H1 (cell line): ENCODE results near the gene SPSB2. TPM values are rescaled to one million over a fixed set of nuclear protein-coding genes. Genes with fewer than 3 reads are reported as not detected.
A peak's percentile ranks its signal among the peaks of the same experiment; 100 is the strongest.

Experiments used
- CTCF ChIA-PET: fragments of 300-600 bp; sonication (Branson Sonifier 250); formaldehyde crosslinking; loops from one replicate; lab custom pipeline; 2021; ENCODE audit not compliant: partially characterized antibody; lab: Charles Lee
- POLR2A ChIA-PET: fragments of 300-600 bp; sonication (Branson Sonifier 250); formaldehyde crosslinking; loops from one replicate; lab custom pipeline; 2021; ENCODE audit warnings: inconsistent platforms; ENCODE audit not compliant: partially characterized antibody; lab: Charles Lee
- DNase-seq, 2 experiments: peaks; one replicate each; pipeline versions ENCODE4 v3.0.0 to v3.0.0-alpha.2; 2010 to 2022; ENCODE audit warnings: low spot score in 2 of 2, low read depth in 1 of 2, mixed read lengths in 1 of 2
- FAIRE-seq: peaks from 2 replicates; lab custom pipeline; 2011; peaks lifted over from hg19 to GRCh38; lab: Jason Lieb, UNC
- H2AFZ ChIP-seq: 2 replicates; pipeline ENCODE4 v1.8.1; 2012; ENCODE audit warnings: low read length, inconsistent platforms
- H2AK5ac ChIP-seq: 2 replicates; pipeline ENCODE4 v1.6.1; 2013; ENCODE audit warnings: low read depth, low read length
- H2BK120ac ChIP-seq: replicated peaks from 2 replicates; pipeline ENCODE3; 2013; ENCODE audit warnings: low read depth, low read length, inconsistent platforms
- H2BK12ac ChIP-seq: 2 replicates; pipeline ENCODE4 v1.6.1; 2013; ENCODE audit warnings: low read depth, low read length
- H2BK15ac ChIP-seq: 2 replicates; pipeline ENCODE4 v1.6.1; 2013; ENCODE audit warnings: low read length
- H2BK20ac ChIP-seq: 2 replicates; pipeline ENCODE4 v1.6.1; 2013; ENCODE audit warnings: low read length
- H2BK5ac ChIP-seq: 2 replicates; pipeline ENCODE4 v1.6.1; 2013; ENCODE audit warnings: low read depth, low read length
- H3K14ac ChIP-seq: 2 replicates; pipeline ENCODE4 v1.6.1; 2013; ENCODE audit warnings: inconsistent platforms; ENCODE audit not compliant: insufficient read length
- H3K18ac ChIP-seq: 2 replicates; pipeline ENCODE4 v1.6.1; 2013; ENCODE audit warnings: low read length; ENCODE audit errors: extremely low read depth
- H3K23ac ChIP-seq: 2 replicates; pipeline ENCODE4 v1.6.1; 2013; ENCODE audit warnings: inconsistent platforms; ENCODE audit not compliant: insufficient read length
- H3K23me2 ChIP-seq: 2 replicates; pipeline ENCODE4 v1.6.1; 2013; ENCODE audit warnings: low read depth, low read length
- H3K27ac ChIP-seq: 2 replicates; pipeline ENCODE4 v1.6.1; 2011; ENCODE audit warnings: low read depth, low read length, inconsistent platforms
- H3K27me3 ChIP-seq, 4 experiments: replicated peaks in 1 of 4; 1 replicate in 1 of 4; 2 replicates in 3 of 4; pipeline versions ENCODE4 v1.6.1 to v1.8.1; 2011 to 2013; ENCODE audit warnings: low read length in 3 of 4, mild to moderate bottlenecking in 3 of 4, inconsistent platforms in 2 of 4, mixed read lengths in 2 of 4, moderate library complexity in 1 of 4; ENCODE audit not compliant: control insufficient read depth in 3 of 4, insufficient read depth in 3 of 4; ENCODE audit errors: extremely low read depth in 1 of 4
- H3K36me3 ChIP-seq, 4 experiments: 2 replicates each; pipeline versions ENCODE4 v1.6.1 to v1.8.1; 2011 to 2013; ENCODE audit warnings: mild to moderate bottlenecking in 4 of 4, low read length in 3 of 4, moderate library complexity in 2 of 4, control low read depth in 1 of 4, inconsistent platforms in 1 of 4; ENCODE audit not compliant: insufficient read depth in 4 of 4, control insufficient read depth in 2 of 4
- H3K4ac ChIP-seq: replicated peaks from 2 replicates; pipeline ENCODE3; 2013; ENCODE audit warnings: low read length, low read depth, mixed read lengths, inconsistent platforms; ENCODE audit not compliant: insufficient read length
- H3K4me1 ChIP-seq, 4 experiments: replicated peaks in 1 of 4; 1 replicate in 1 of 4; 2 replicates in 3 of 4; pipeline versions ENCODE4 v1.6.1 to v1.8.1; 2011 to 2013; ENCODE audit warnings: low read length in 3 of 4, inconsistent platforms in 2 of 4, mixed read lengths in 1 of 4; ENCODE audit not compliant: insufficient read depth in 4 of 4, control insufficient read depth in 3 of 4
- H3K4me2 ChIP-seq, 2 experiments: 2 replicates each; pipeline versions ENCODE4 v1.6.1 to v1.8.1; 2011 to 2013; ENCODE audit warnings: low read depth in 2 of 2, low read length in 2 of 2, control low read depth in 1 of 2, inconsistent platforms in 1 of 2, mild to moderate bottlenecking in 1 of 2; ENCODE audit not compliant: insufficient read depth in 1 of 2
- H3K4me3 ChIP-seq, 4 experiments: fragments of 200-600, 300-600 bp in 1 of 4; sonication (generic), shearing (Covaris generic), sonication (Bioruptor Twin) in 1 of 4; 2 replicates each; pipeline versions ENCODE4 v1.5.1 to v1.8.1; 2011 to 2016; ENCODE audit warnings: low read length in 4 of 4, low read depth in 3 of 4, control low read depth in 2 of 4, inconsistent platforms in 2 of 4, mild to moderate bottlenecking in 2 of 4, mixed read lengths in 1 of 4, moderate library complexity in 1 of 4; ENCODE audit not compliant: insufficient read depth in 2 of 4; ENCODE audit errors: extremely low read depth in 1 of 4
- H3K56ac ChIP-seq: replicated peaks from 2 replicates; pipeline ENCODE3; 2013; ENCODE audit warnings: low read depth, mild to moderate bottlenecking, mixed read lengths, low read length, inconsistent platforms; ENCODE audit not compliant: insufficient read length
- H3K79me1 ChIP-seq: 2 replicates; pipeline ENCODE4 v1.6.1; 2013; ENCODE audit warnings: low read depth, low read length, control low read depth
- H3K79me2 ChIP-seq, 2 experiments: 2 replicates each; pipeline versions ENCODE4 v1.6.1 to v1.8.1; 2012 to 2013; ENCODE audit warnings: low read length in 2 of 2, mild to moderate bottlenecking in 2 of 2, inconsistent platforms in 1 of 2; ENCODE audit not compliant: insufficient read depth in 2 of 2, control insufficient read depth in 1 of 2
- H3K9ac ChIP-seq, 4 experiments: replicated peaks in 1 of 4; 1 replicate in 1 of 4; 2 replicates in 3 of 4; pipeline versions ENCODE4 v1.6.1 to v1.8.1; 2011 to 2013; ENCODE audit warnings: low read depth in 3 of 4, low read length in 3 of 4, control low read depth in 2 of 4, mild to moderate bottlenecking in 2 of 4, moderate library complexity in 2 of 4, inconsistent platforms in 1 of 4; ENCODE audit errors: extremely low read depth in 1 of 4
- H3K9me3 ChIP-seq, 2 experiments: 2 replicates each; pipeline versions ENCODE4 v1.6.1 to v1.8.1; 2012 to 2013; ENCODE audit warnings: mild to moderate bottlenecking in 2 of 2, moderate library complexity in 2 of 2, control low read depth in 1 of 2, inconsistent platforms in 1 of 2, low read depth in 1 of 2, low read length in 1 of 2, mixed read lengths in 1 of 2; ENCODE audit not compliant: insufficient read depth in 2 of 2
- H4K20me1 ChIP-seq, 2 experiments: replicated peaks in 1 of 2; 2 replicates each; pipeline versions ENCODE3 to v1.8.1; 2011 to 2013; ENCODE audit warnings: inconsistent platforms in 2 of 2, low read length in 2 of 2, mild to moderate bottlenecking in 1 of 2; ENCODE audit not compliant: insufficient read depth in 2 of 2, control insufficient read depth in 1 of 2
- H4K5ac ChIP-seq: 2 replicates; pipeline ENCODE4 v1.6.1; 2013; ENCODE audit warnings: low read length, low read depth, mixed read lengths, inconsistent platforms; ENCODE audit not compliant: insufficient read length
- H4K8ac ChIP-seq: 2 replicates; pipeline ENCODE4 v1.8.0; 2013; ENCODE audit warnings: mild to moderate bottlenecking, moderate library complexity, low read length, inconsistent platforms; ENCODE audit not compliant: insufficient read depth; ENCODE audit errors: extremely low read depth
- H4K91ac ChIP-seq: replicated peaks from 2 replicates; pipeline ENCODE3; 2013; ENCODE audit warnings: low read length, mixed read lengths, inconsistent platforms; ENCODE audit not compliant: insufficient read length
- BACH1 ChIP-seq: IDR thresholded peaks from 2 replicates; pipeline ENCODE4 v1.6.1; 2012; ENCODE audit warnings: low read length, improper control_type of control experiment
- CREB1 ChIP-seq: IDR thresholded peaks from 2 replicates; pipeline ENCODE4 v1.6.1; 2012; ENCODE audit warnings: inconsistent platforms
- EP300 ChIP-seq, 2 experiments: IDR thresholded peaks; 1 replicate in 1 of 2; 2 replicates in 1 of 2; pipeline ENCODE4 v1.6.1; 2011 to 2012; ENCODE audit warnings: low read depth in 2 of 2, low read length in 2 of 2, mild to moderate bottlenecking in 2 of 2, borderline replicate concordance in 1 of 2, inconsistent platforms in 1 of 2, moderate library complexity in 1 of 2
- JUND ChIP-seq: IDR thresholded peaks from 2 replicates; pipeline ENCODE4 v1.6.1; 2011; ENCODE audit warnings: mild to moderate bottlenecking, improper control_type of control experiment, low read length
- KDM4A ChIP-seq: IDR thresholded peaks from one replicate; pipeline ENCODE4 v1.7.1; 2012; ENCODE audit warnings: low read depth, mild to moderate bottlenecking, moderate library complexity, low read length, inconsistent platforms; ENCODE audit not compliant: severe bottlenecking
- NANOG ChIP-seq: IDR thresholded peaks from 2 replicates; pipeline ENCODE4 v1.6.1; 2011; ENCODE audit warnings: low read length, low read depth, mild to moderate bottlenecking, inconsistent platforms; ENCODE audit not compliant: insufficient read depth, poor library complexity, severe bottlenecking
- SIN3A ChIP-seq, 2 experiments: IDR thresholded peaks in 1 of 2; conservative IDR thresholded peaks in 1 of 2; 2 replicates each; pipeline ENCODE4 v1.6.1; 2011 to 2012; ENCODE audit warnings: low read length in 2 of 2, improper control_type of control experiment in 1 of 2, low read depth in 1 of 2, mild to moderate bottlenecking in 1 of 2
- TAF7 ChIP-seq: optimal IDR thresholded peaks from 2 replicates; pipeline ENCODE3; 2011; ENCODE audit warnings: low read depth, mild to moderate bottlenecking, inconsistent platforms, low read length, moderate library complexity, borderline replicate concordance
- ZNF274 ChIP-seq: IDR thresholded peaks from 2 replicates; pipeline ENCODE4 v1.7.0; 2012; ENCODE audit warnings: low read length, borderline replicate concordance; ENCODE audit errors: extremely low read depth
- WGBS, 2 experiments: shearing (Covaris generic) in 1 of 2; methylation state at CpG; one replicate each; pipeline versions ENCODE4 v1.1.6 to v1.1.7; 2013 to 2015; ENCODE audit warnings: low lambda C conversion rate in 2 of 2, mixed read lengths in 2 of 2, inconsistent platforms in 1 of 2, low coverage in 1 of 2, missing lambda C conversion rate in 1 of 2; ENCODE audit not compliant: insufficient replicate concordance in 2 of 2, insufficient coverage in 1 of 2, insufficient read length in 1 of 2; ENCODE audit errors: extremely low coverage in 1 of 2, missing lambda C conversion rate in 1 of 2; 5-methylcytosine and 5-hydroxymethylcytosine counted together
- polyA plus RNA-seq, 7 experiments: library from polyadenylated mRNA; depleted of rRNA in 3 of 7; stranded (reverse) in 5 of 7; unstranded in 2 of 7; fragments of >200 nt in 5 of 7; fragments of 200-250 nt in 2 of 7; gene quantifications; 1 replicate in 5 of 7; 2 replicates in 1 of 7; 4 replicates in 1 of 7; pipeline versions ENCODE4 v1.2.1 to v1.2.3, GENCODE V29; 2011 to 2013; ENCODE audit warnings: missing spikeins in 2 of 7, mixed read lengths in 2 of 7
- total RNA-seq: library from RNA; stranded (reverse); fragmentation: NEBNext Ultra II Directional; extraction: Animal tissue kit (Norgen Biotek cat#: 25700); gene quantifications from 2 replicates; pipeline ENCODE4 v1.2.1, GENCODE V29; 2021

Gene SPSB2
- total and polyA plus RNA-seq, 2 of the 8 experiments (the other 6 are each of a cell fraction or from before 2014, with no cell fraction given): 13.0 to 23.2 TPM

- Histone ChIP-seq H3K18ac (peak overlapping the region; percentile 80), H2BK5ac (0 out of 2 replicates have a peak overlapping the region, but pooled peaks have one; percentile 50), H3K9ac (no peak overlapping the region; a peak in 1 of 7 replicates), H2AK5ac (no peak overlapping the region), H2BK120ac (no peak overlapping the region), H3K14ac (no peak overlapping the region), H3K23me2 (peaks cover 28% of the 10 kb centered on the region), H3K36me3 (peaks cover 0 to 2% (median under 1%) of the 10 kb centered on the region in 4 experiments; a peak in 2 of 8 replicates), H2BK12ac (peak overlapping the region; percentile 1; the same call in 1 of the 2 replicates), H3K4me3 (peak overlapping the region; percentile 8 to 53 (median 28); a peak in 7 of 8 replicates), H3K27me3 (peaks cover 0 to 12% (median 8%) of the 10 kb centered on the region in 4 experiments; a peak in 5 of 7 replicates), H4K91ac (peak overlapping the region; percentile 82), H3K4ac (peak overlapping the region; percentile 27), H4K8ac (no peak overlapping the region; the same call in 1 of the 2 replicates), H3K4me2 (peak overlapping the region; percentile 51 to 79), H2AFZ (no peak overlapping the region), H2BK20ac (no peak overlapping the region; the same call in 1 of the 2 replicates), H4K5ac (no peak overlapping the region), H3K9me3 (no peaks in the 10 kb centered on the region), H3K56ac (no peak overlapping the region), H3K23ac (no peak overlapping the region), H3K27ac (no peak overlapping the region), H2BK15ac (peak overlapping the region; percentile 6; the same call in 1 of the 2 replicates), H3K79me1 (peaks cover 2% of the 10 kb centered on the region), H4K20me1 (peaks cover 0 to 4% of the 10 kb centered on the region in 2 experiments), H3K4me1 (peaks cover 8 to 45% (median 29%) of the 10 kb centered on the region in 4 experiments), H3K79me2 (peaks cover 0 to 7% of the 10 kb centered on the region in 2 experiments; a peak in 1 of 4 replicates)
- peak; percentile 68 for FAIRE-seq
- WGBS, 2 experiments: 16% methylated on average over 19 of the region's 19 CpGs; no CpG with 5 or more reads in 1 of the 2 experiments
- POLR2A ChIA-PET: interaction anchor here (0.6 to 27.1 kb wide), 17 partner anchors 11 to 291 kb away, joined by 3 to 388 read pairs (median 4); partner anchors contain the start of genes CD4, CDCA3, GAPDH and GNB3
- DNase-seq: peak; percentile 61 to 98
- CTCF ChIA-PET: interaction anchor here (0.5 to 23.7 kb wide), 35 partner anchors 9 to 975 kb away, joined by 3 to 532 read pairs (median 5); partner anchors contain the start of genes CD4, CDCA3, COPS7A and GNB3
- TF ChIP-seq SIN3A (conservative IDR thresholded peaks at IDR 0.05 in 1 of 2, IDR thresholded peaks at IDR 0.05 in 1 of 2; ENCODE audit: low read depth in 1 of 2, low read length in 2 of 2) (0 out of 4 replicates have a peak, but pooled peaks of 1 of the 2 experiments have one; percentile 61), CREB1 (no peak), ZNF274 (no peak), EP300 (IDR thresholded peaks at IDR 0.05; ENCODE audit: borderline replicate concordance in 1 of 2, low read depth in 2 of 2, low read length in 2 of 2) (no peak), JUND (0 out of 2 replicates have a peak, but pooled peaks have one; percentile 43), NANOG (no peak), BACH1 (no peak), TAF7 (no peak), KDM4A (peak; percentile 31)
Measured at GRCh38 chr12:6825398-6826124, 47.5 kb downstream of the SPSB2 start.
